SU-DHL-6 (cell line): ENCODE results near the gene ZNF593.

ENCODE experiments used
- CTCF ChIP-seq: fragments of 200-600 bp; sonication (generic); IDR thresholded peaks from one replicate; pipeline ENCODE4 v1.5.1; 2017; ENCODE audit warnings: antibody characterized with exemption, mild to moderate bottlenecking, low read length, moderate library complexity; ENCODE audit not compliant: insufficient read depth, poor library complexity, severe bottlenecking
- EZH2phosphoT487 ChIP-seq: fragments of 200-600 bp; sonication (generic), shearing (Covaris generic); conservative IDR thresholded peaks from 2 replicates; pipeline ENCODE4 v1.6.1; 2018; ENCODE audit warnings: mild to moderate bottlenecking, antibody characterized with exemption, low read length, moderate library complexity, mixed read lengths

GRCh38 chr1:26138974-26139558 is 30.6 kb upstream of the ZNF593 start:
- no peak for TF ChIP-seq CTCF
- TF ChIP-seq EZH2phosphoT487 = no peak
